ENCODE measurements around the gene MTR. TPM values are rescaled to one million over a fixed set of nuclear protein-coding genes. Genes with fewer than 3 reads are reported as not detected.

The MTR gene
- total RNA-seq, 1 experiment from 2014 or later, result 24.6 TPM

- Histone ChIP-seq H3K4me2 (ENCODE audit: low read length) (no peak overlapping the region), H3K4me3 (replicated peaks in 1 of 2; ENCODE audit: low read depth in 1 of 2, low read length in 2 of 2) (no peak overlapping the region), H2AFZ (ENCODE audit: low read depth, low read length, poor library complexity, severe bottlenecking) (no peak overlapping the region), H3K9ac (ENCODE audit: low read length) (no peak overlapping the region), H3K9me3 (ENCODE audit: control insufficient read depth in 1 of 2, insufficient read depth in 1 of 2, low read depth in 1 of 2, low read length in 2 of 2) (no peaks in the 10 kb centered on the region), H3K79me2 (ENCODE audit: insufficient read depth, low read length) (no peaks in the 10 kb centered on the region), H3K27me3 (ENCODE audit: insufficient read depth, low read length) (no peaks in the 10 kb centered on the region), H3K9me2 (ENCODE audit: insufficient read depth) (no peaks in the 10 kb centered on the region), H3K36me3 (ENCODE audit: control insufficient read depth in 1 of 2, insufficient read depth in 2 of 2, low read length in 2 of 2) (no peaks in the 10 kb centered on the region), H3K4me1 (ENCODE audit: control insufficient read depth in 1 of 2, insufficient read depth in 2 of 2, low read length in 2 of 2) (no peaks in the 10 kb centered on the region), H3K27ac (ENCODE audit: low read depth, low read length) (no peak overlapping the region), H4K20me1 (ENCODE audit: insufficient read depth) (no peaks in the 10 kb centered on the region)
- DNase-seq (ENCODE audit: low read depth, low spot score) (no peak), ATAC-seq (no peak)
- no peak for TF ChIP-seq JUND (IDR thresholded peaks at IDR 0.05)
- no peak for TF ChIP-seq SRF (IDR thresholded peaks at IDR 0.05; ENCODE audit: low read depth)
- TF ChIP-seq ELF1 (IDR thresholded peaks at IDR 0.05; ENCODE audit: borderline replicate concordance, low read depth), result no peak
- no peak for TF ChIP-seq CBX3 (IDR thresholded peaks at IDR 0.05; ENCODE audit: low read depth)
- no peak for TF ChIP-seq RAD21 (IDR thresholded peaks at IDR 0.05; ENCODE audit: low read depth)
- TF ChIP-seq EGR1 (IDR thresholded peaks at IDR 0.05; ENCODE audit: low read depth), result no peak
- no peak for TF ChIP-seq CEBPB (IDR thresholded peaks at IDR 0.05; ENCODE audit: low read depth)
- TF ChIP-seq SIN3A (IDR thresholded peaks at IDR 0.05; ENCODE audit: low read depth), result no peak
- TF ChIP-seq, protein P1, sequence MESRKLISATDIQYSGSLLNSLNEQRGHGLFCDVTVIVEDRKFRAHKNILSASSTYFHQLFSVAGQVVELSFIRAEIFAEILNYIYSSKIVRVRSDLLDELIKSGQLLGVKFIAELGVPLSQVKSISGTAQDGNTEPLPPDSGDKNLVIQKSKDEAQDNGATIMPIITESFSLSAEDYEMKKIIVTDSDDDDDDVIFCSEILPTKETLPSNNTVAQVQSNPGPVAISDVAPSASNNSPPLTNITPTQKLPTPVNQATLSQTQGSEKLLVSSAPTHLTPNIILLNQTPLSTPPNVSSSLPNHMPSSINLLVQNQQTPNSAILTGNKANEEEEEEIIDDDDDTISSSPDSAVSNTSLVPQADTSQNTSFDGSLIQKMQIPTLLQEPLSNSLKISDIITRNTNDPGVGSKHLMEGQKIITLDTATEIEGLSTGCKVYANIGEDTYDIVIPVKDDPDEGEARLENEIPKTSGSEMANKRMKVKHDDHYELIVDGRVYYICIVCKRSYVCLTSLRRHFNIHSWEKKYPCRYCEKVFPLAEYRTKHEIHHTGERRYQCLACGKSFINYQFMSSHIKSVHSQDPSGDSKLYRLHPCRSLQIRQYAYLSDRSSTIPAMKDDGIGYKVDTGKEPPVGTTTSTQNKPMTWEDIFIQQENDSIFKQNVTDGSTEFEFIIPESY (IDR thresholded peaks at IDR 0.05; ENCODE audit: extremely low read depth, insufficient replicate concordance, low read length), result no peak
- no peak for TF ChIP-seq ZNF274 (IDR thresholded peaks at IDR 0.05; ENCODE audit: low read depth, low read length)
- no peak for TF ChIP-seq POLR2A (IDR thresholded peaks at IDR 0.05; ENCODE audit: borderline replicate concordance, extremely low read depth, insufficient read depth, insufficient read length)
- no peak for TF ChIP-seq TCF7L2 (IDR thresholded peaks at IDR 0.05; ENCODE audit: borderline replicate concordance, extremely low read depth, insufficient read depth, insufficient read length)
- TF ChIP-seq, protein P2, sequence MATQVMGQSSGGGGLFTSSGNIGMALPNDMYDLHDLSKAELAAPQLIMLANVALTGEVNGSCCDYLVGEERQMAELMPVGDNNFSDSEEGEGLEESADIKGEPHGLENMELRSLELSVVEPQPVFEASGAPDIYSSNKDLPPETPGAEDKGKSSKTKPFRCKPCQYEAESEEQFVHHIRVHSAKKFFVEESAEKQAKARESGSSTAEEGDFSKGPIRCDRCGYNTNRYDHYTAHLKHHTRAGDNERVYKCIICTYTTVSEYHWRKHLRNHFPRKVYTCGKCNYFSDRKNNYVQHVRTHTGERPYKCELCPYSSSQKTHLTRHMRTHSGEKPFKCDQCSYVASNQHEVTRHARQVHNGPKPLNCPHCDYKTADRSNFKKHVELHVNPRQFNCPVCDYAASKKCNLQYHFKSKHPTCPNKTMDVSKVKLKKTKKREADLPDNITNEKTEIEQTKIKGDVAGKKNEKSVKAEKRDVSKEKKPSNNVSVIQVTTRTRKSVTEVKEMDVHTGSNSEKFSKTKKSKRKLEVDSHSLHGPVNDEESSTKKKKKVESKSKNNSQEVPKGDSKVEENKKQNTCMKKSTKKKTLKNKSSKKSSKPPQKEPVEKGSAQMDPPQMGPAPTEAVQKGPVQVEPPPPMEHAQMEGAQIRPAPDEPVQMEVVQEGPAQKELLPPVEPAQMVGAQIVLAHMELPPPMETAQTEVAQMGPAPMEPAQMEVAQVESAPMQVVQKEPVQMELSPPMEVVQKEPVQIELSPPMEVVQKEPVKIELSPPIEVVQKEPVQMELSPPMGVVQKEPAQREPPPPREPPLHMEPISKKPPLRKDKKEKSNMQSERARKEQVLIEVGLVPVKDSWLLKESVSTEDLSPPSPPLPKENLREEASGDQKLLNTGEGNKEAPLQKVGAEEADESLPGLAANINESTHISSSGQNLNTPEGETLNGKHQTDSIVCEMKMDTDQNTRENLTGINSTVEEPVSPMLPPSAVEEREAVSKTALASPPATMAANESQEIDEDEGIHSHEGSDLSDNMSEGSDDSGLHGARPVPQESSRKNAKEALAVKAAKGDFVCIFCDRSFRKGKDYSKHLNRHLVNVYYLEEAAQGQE (IDR thresholded peaks at IDR 0.05; ENCODE audit: low read depth), result no peak
- TF ChIP-seq YY1 (IDR thresholded peaks at IDR 0.05; ENCODE audit: extremely low read depth, insufficient replicate concordance, low read depth, low read length), result no peak
- RAD21 ChIA-PET (ENCODE audit: low non-redundant PET in 1 of 2, low total read pairs in 2 of 2, uncharacterized antibody in 2 of 2, unreplicated experiment in 2 of 2), result no interaction called here
- intact Hi-C loops (cut with micrococcal nuclease), result no loop called here
- CTCF ChIA-PET, result no interaction called here
- POLR2A ChIA-PET, result no interaction called here
- no TSS peak for BruUV-seq (replicated peaks)
Measured at GRCh38 chr1:236762410-236762809, 32.7 kb upstream of the MTR start.

Data from HCT116 (cell line).